Panc1 (cell line): ENCODE measurements around the gene ENOX1. TPM values are rescaled to one million over a fixed set of nuclear protein-coding genes. Genes with fewer than 3 reads are reported as not detected.
"Not testable (repeated sequence)": the region's sequence is repeated elsewhere in the genome, so short reads cannot be mapped to it uniquely, and the experiment has no call there.

Experiments
- ATAC-seq: fragments of 200-7000 bp; cut with Tn5 transposase; 2 replicates; pipeline ENCODE4 v1.9.1; 2020; ENCODE audit warnings: mild to moderate bottlenecking, moderate library complexity
- BruUV-seq: library from RNA; stranded (reverse); fragments of 400-500 nt; replicated peaks from 2 replicates; lab custom pipeline; 2021; lab: Mats Ljungman, UMichigan
- CTCF ChIA-PET: fragments of 300-600 bp; sonication (Branson Sonifier 250); formaldehyde crosslinking; loops from one replicate; lab custom pipeline; 2022; ENCODE audit warnings: antibody characterized with exemption; lab: Charles Lee
- POLR2A ChIA-PET: fragments of 300-600 bp; sonication (Branson Sonifier 250); formaldehyde crosslinking; loops from one replicate; lab custom pipeline; 2022; ENCODE audit warnings: antibody characterized with exemption; lab: Charles Lee
- DNase-seq: peaks from one replicate; pipeline ENCODE4 v3.0.0-alpha.2; 2010; ENCODE audit warnings: low read depth, low spot score
- H3K27ac ChIP-seq: 2 replicates; pipeline ENCODE4 v1.5.1; 2011; ENCODE audit warnings: mild to moderate bottlenecking, low read length, inconsistent platforms
- H3K27me3 ChIP-seq: fragments of 200-500 bp; sonication (Bioruptor generic); 2 replicates; pipeline ENCODE4 v1.6.0; 2014; ENCODE audit warnings: low read length, inconsistent platforms; ENCODE audit not compliant: control insufficient read depth, insufficient read depth
- H3K36me3 ChIP-seq: fragments of 200-500 bp; sonication (Bioruptor generic); 2 replicates; pipeline ENCODE4 v1.5.1; 2014; ENCODE audit warnings: inconsistent platforms, mild to moderate bottlenecking, low read length, moderate library complexity; ENCODE audit not compliant: control insufficient read depth, insufficient read depth
- H3K4me1 ChIP-seq: 2 replicates; pipeline ENCODE4 v1.5.1; 2011; ENCODE audit warnings: inconsistent platforms, mild to moderate bottlenecking, low read length, moderate library complexity; ENCODE audit not compliant: control insufficient read depth, insufficient read depth
- H3K4me3 ChIP-seq, 2 experiments: 2 replicates each; pipeline ENCODE4 v1.5.1; 2011 to 2012; ENCODE audit warnings: low read depth in 2 of 2, low read length in 2 of 2, mild to moderate bottlenecking in 2 of 2, inconsistent platforms in 1 of 2, moderate library complexity in 1 of 2
- H3K9me3 ChIP-seq: fragments of 200-500 bp; sonication (Bioruptor generic); 2 replicates; pipeline ENCODE4 v1.5.1; 2014; ENCODE audit warnings: low read depth, mild to moderate bottlenecking, inconsistent platforms, low read length, moderate library complexity; ENCODE audit not compliant: control insufficient read depth, insufficient read depth
- POLR2AphosphoS5 ChIP-seq: IDR thresholded peaks from 2 replicates; pipeline ENCODE4 v1.6.1; 2012; ENCODE audit warnings: mild to moderate bottlenecking, low read depth, low read length, moderate library complexity
- SIN3A ChIP-seq: IDR thresholded peaks from 2 replicates; pipeline ENCODE4 v1.6.1; 2012; ENCODE audit warnings: low read depth, mild to moderate bottlenecking, low read length, moderate library complexity, borderline replicate concordance; ENCODE audit not compliant: insufficient read depth
- TCF7L2 ChIP-seq: IDR thresholded peaks from 2 replicates; pipeline ENCODE4 v1.6.1; 2011; ENCODE audit warnings: mild to moderate bottlenecking, low read depth, low read length, inconsistent platforms
- in situ Hi-C: cut with HindIII; loops from 2 replicates; pipeline ENCODE4 v1.10.0; 2016; ENCODE audit warnings: low sequenced_read_pairs, low pct_unique_long_range_greater_than_20kb
- intact Hi-C: fragments of 100-400 bp; cut with micrococcal nuclease; formaldehyde crosslinking; loops from one replicate; pipeline ENCODE4 v1.10.0; 2022; ENCODE audit not compliant: unreplicated experiment
- total RNA-seq: library from RNA; stranded (reverse); gene quantifications from one replicate; pipeline ENCODE4 v1.2.1, GENCODE V29; 2021; ENCODE audit not compliant: unreplicated experiment
- TF ChIP-seq, protein P1 (sequence below), 2 experiments: IDR thresholded peaks; 2 replicates each; pipeline ENCODE4 v1.6.1; 2011 to 2012; ENCODE audit warnings: low read depth in 2 of 2, control low read depth in 1 of 2, low read length in 1 of 2, mild to moderate bottlenecking in 1 of 2, moderate library complexity in 1 of 2; ENCODE audit not compliant: insufficient read depth in 1 of 2
- TF ChIP-seq, protein P2 (sequence below): fragments of 450-650 bp; IDR thresholded peaks from 2 replicates; pipeline ENCODE4 v1.5.1; 2017; ENCODE audit warnings: mild to moderate bottlenecking

ENOX1 gene
- total RNA-seq, 1 experiment from 2014 or later = 0.23 TPM

DNA sequence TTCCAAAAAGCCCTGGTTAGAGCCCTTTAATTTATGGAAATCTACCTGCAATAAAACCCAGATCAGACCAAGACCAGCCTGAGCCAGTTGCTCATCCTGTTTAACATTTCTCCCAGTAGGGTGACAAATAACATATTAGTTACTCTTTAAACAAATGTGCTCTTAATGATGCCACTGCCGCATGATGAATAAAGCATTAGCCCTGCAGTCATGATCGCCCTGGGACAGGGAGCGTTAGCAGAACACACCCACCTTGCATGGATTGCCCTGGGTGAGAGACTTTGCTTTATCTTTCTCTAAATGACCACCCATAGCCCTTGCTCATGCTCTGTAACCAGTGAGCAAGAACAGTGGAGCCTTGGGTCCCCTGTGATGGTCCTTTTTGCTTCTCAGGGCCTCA, 362.4 kb downstream of the ENOX1 start:
- TF ChIP-seq POLR2AphosphoS5 = no peak
- TF ChIP-seq TCF7L2 = no peak
- no peak for TF ChIP-seq SIN3A
- H3K27me3 ChIP-seq = no peaks in the 10 kb centered on the region
- ChIA-PET CTCF (no interaction called here), POLR2A (no interaction called here)
- H3K9me3 ChIP-seq = no peaks in the 10 kb centered on the region
- no peak overlapping the region for H3K27ac ChIP-seq
- no peak overlapping the region for H3K4me3 ChIP-seq
- H3K36me3 ChIP-seq = no peaks in the 10 kb centered on the region
- DNase-seq = no peak
- ATAC-seq = no peak
- no TSS peak for BruUV-seq
- in situ Hi-C loops (no loop called here), intact Hi-C loops (no loop called here)
- no peaks in the 10 kb centered on the region for H3K4me1 ChIP-seq

DNA sequence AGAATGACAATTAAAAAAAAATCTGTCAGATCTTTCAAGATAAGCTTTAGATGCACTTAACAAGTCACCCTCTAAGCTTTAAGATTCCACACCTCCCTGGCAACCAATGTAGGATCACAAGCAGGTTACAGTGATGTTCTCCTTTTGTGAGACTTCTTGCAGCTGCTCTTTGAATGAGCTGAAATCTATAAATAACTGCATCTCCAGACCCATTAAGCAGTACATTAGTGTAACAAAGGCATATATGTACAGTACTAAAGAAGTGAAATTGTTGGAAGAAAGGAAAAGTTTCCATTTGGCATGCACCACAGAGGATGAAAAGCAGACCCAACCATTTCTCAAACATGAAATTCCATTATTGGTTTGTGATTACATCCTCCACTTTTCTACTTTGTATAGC, 364.7 kb downstream of the ENOX1 start:
- TF ChIP-seq, protein P1, sequence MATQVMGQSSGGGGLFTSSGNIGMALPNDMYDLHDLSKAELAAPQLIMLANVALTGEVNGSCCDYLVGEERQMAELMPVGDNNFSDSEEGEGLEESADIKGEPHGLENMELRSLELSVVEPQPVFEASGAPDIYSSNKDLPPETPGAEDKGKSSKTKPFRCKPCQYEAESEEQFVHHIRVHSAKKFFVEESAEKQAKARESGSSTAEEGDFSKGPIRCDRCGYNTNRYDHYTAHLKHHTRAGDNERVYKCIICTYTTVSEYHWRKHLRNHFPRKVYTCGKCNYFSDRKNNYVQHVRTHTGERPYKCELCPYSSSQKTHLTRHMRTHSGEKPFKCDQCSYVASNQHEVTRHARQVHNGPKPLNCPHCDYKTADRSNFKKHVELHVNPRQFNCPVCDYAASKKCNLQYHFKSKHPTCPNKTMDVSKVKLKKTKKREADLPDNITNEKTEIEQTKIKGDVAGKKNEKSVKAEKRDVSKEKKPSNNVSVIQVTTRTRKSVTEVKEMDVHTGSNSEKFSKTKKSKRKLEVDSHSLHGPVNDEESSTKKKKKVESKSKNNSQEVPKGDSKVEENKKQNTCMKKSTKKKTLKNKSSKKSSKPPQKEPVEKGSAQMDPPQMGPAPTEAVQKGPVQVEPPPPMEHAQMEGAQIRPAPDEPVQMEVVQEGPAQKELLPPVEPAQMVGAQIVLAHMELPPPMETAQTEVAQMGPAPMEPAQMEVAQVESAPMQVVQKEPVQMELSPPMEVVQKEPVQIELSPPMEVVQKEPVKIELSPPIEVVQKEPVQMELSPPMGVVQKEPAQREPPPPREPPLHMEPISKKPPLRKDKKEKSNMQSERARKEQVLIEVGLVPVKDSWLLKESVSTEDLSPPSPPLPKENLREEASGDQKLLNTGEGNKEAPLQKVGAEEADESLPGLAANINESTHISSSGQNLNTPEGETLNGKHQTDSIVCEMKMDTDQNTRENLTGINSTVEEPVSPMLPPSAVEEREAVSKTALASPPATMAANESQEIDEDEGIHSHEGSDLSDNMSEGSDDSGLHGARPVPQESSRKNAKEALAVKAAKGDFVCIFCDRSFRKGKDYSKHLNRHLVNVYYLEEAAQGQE (IDR thresholded peaks at IDR 0.05; ENCODE audit: insufficient read depth in 1 of 2, low read depth in 2 of 2, low read length in 1 of 2) = no peak
- TF ChIP-seq TCF7L2 (no peak), SIN3A (no peak), POLR2AphosphoS5 (no peak)
- TF ChIP-seq, protein P2, sequence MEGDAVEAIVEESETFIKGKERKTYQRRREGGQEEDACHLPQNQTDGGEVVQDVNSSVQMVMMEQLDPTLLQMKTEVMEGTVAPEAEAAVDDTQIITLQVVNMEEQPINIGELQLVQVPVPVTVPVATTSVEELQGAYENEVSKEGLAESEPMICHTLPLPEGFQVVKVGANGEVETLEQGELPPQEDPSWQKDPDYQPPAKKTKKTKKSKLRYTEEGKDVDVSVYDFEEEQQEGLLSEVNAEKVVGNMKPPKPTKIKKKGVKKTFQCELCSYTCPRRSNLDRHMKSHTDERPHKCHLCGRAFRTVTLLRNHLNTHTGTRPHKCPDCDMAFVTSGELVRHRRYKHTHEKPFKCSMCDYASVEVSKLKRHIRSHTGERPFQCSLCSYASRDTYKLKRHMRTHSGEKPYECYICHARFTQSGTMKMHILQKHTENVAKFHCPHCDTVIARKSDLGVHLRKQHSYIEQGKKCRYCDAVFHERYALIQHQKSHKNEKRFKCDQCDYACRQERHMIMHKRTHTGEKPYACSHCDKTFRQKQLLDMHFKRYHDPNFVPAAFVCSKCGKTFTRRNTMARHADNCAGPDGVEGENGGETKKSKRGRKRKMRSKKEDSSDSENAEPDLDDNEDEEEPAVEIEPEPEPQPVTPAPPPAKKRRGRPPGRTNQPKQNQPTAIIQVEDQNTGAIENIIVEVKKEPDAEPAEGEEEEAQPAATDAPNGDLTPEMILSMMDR = no peak
- Histone ChIP-seq H3K4me1 (no peaks in the 10 kb centered on the region), H3K4me3 (no peak overlapping the region), H3K27ac (no peak overlapping the region), H3K9me3 (no peaks in the 10 kb centered on the region), H3K27me3 (no peaks in the 10 kb centered on the region), H3K36me3 (no peaks in the 10 kb centered on the region)
- intact Hi-C loops = no loop called here
- DNase-seq (no peak), ATAC-seq (no peak)
- POLR2A ChIA-PET = no interaction called here
- CTCF ChIA-PET = no interaction called here
- in situ Hi-C loops = no loop called here
- BruUV-seq = no TSS peak

DNA sequence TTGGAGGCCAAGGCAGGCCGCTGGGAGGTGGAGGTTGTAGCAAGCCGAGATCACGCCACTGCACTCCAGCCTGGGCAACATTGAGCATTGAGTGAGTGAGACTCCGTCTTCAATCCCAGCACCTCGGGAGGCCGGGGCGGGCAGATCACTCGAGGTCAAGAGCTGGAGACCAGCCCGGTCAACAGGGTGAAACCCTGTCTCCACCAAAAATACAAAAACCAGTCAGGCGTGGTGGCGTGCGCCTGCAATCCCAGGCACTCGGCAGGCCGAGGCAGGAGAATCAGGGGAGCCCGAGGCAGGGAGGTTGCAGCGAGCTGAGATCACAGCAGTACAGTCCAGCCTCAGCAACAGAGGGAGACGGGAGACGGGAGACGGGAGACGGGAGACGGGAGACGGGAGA, 369.9 kb downstream of the ENOX1 start:
- H3K27me3 ChIP-seq, H3K4me3 ChIP-seq, DNase-seq, intact Hi-C loops, H3K27ac ChIP-seq, CTCF ChIA-PET, BruUV-seq, H3K36me3 ChIP-seq, POLR2A ChIA-PET, ATAC-seq, in situ Hi-C loops, H3K9me3 ChIP-seq, H3K4me1 ChIP-seq: not testable (repeated sequence)

DNA sequence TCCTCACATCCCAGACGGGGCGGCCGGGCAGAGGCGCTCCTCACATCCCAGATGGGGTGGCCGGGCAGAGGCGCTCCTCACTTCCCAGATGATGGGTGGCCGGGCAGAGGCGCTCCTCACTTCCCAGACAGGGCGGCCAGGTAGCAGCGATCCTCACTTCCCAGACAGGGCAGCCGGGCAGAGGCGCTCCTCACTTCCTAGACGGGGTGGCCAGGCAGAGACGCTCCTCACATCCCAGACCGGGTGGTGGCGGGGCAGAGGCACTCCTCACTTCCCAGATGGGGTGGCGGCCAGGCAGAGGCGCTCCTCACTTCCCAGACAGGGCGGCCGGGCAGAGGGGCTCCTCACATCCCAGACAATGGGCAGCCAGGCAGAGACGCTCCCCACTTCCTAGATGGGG, 370.4 kb downstream of the ENOX1 start:
- CTCF ChIA-PET, ATAC-seq, H3K9me3 ChIP-seq, H3K4me1 ChIP-seq, H3K27me3 ChIP-seq, POLR2A ChIA-PET, in situ Hi-C loops, H3K36me3 ChIP-seq, DNase-seq, BruUV-seq, intact Hi-C loops, H3K4me3 ChIP-seq, H3K27ac ChIP-seq: not testable (repeated sequence)

DNA sequence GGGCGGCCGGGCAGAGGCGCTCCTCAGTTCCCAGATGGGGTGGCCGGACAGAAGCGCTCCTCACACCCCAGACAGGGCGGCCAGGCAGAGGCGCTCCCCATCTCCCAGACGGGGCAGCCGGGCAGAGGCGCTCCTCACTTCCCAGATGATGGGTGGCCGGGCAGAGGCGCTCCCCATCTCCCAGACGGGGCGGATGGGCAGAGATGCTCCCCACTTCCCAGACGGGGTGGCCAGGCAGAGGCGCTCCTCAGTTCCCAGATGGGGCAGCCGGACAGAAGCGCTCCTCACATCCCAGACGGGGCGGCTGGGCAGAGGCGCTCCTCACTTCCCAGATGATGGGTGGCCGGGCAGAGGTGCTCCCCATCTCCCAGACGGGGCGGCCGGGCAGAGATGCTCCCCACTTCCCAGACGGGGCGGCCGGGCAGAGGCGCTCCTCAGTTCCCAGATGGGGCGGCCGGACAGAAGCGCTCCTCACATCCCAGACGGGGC, 370.8 kb downstream of the ENOX1 start:
- DNase-seq, H3K4me1 ChIP-seq, H3K27me3 ChIP-seq, H3K36me3 ChIP-seq, BruUV-seq, in situ Hi-C loops, H3K9me3 ChIP-seq, H3K4me3 ChIP-seq, ATAC-seq, intact Hi-C loops, H3K27ac ChIP-seq, POLR2A ChIA-PET, CTCF ChIA-PET: not testable (repeated sequence)
